Stimulated activated CD4-positive, alpha-beta T cell treated with anti-CD3 and anti-CD28 coated beads, Interleukin-15, amount 100 ng/mL, for 24 hours (primary cell): ENCODE results near the gene AMPD1.

Source experiments
- DNase-seq: peaks from one replicate; pipeline ENCODE4 v3.0.0-alpha.2; 2020

AMPD1 gene

GRCh38 chr1:114696810-114697209 lies 1.5 kb upstream of the AMPD1 start:
- no peak for DNase-seq

GRCh38 chr1:114694540-114695310 lies 621 bp downstream of the AMPD1 start:
- no peak for DNase-seq

GRCh38 chr1:114692947-114693346 lies 2.4 kb downstream of the AMPD1 start:
- no peak for DNase-seq

GRCh38 chr1:114691061-114691460 lies 4.3 kb downstream of the AMPD1 start:
- no peak for DNase-seq

DNA sequence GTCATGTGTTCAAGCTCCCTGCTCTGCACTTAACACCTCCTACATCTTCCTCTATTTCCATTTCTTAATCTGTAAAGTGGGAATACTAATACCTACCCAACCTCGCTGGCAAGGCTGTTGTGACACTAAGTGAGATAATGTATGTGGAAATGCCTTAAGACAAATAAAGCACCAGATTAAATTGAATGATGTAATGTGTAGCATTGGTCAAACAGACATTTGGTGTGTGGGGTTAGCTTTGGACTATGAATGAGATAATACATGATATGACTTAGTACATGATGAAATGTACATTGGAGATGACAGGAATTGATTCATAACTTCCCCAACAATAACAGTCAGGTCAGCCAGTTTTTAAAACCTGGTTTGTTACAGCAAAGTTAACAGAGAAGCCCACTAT lies 5.2 kb downstream of the AMPD1 start:
- no peak for DNase-seq

GRCh38 chr1:114688526-114688925 lies 6.8 kb downstream of the AMPD1 start:
- DNase-seq, result no peak

GRCh38 chr1:114685851-114686250 lies 9.5 kb downstream of the AMPD1 start:
- no peak for DNase-seq

DNA sequence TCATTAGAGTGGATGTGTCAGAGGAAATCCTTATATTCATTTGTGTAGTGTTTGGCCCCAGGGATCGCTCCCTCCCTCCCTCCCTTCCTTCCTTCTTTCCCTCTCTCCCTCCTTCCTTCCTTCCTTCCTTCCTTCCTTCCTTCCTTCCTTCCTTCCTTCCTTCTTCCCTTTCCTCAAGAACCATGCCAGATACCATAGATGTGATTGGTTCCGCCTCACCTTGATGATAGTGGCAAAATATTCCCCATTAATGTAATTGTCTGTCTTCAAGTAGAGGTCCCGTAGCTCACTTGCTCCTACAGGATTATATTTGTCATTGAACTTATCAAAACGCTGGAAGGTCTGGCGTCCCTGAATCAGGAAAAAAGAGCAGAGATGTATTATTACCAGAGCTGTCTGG lies 17.7 kb downstream of the AMPD1 start:
- DNase-seq, result no peak

- DNase-seq, result no peak
Measured at GRCh38 chr1:114676115-114676514, 19.2 kb downstream of the AMPD1 start.

DNA sequence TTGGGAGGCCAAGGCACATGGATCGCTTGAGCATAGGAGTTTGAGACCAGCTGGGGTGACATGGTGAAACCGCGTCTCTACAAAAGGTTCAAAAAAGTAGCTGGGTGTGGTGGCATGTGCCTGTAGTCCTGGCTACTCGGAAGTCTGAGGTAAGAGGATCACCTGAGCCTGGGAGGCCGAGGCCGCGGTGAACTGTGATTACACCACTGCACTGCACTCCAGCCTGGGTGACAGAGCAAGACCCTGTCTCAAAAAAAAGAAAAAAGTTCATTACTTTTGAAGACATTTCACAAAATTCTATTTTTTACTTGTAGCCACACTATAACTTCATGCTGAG lies 23.4 kb downstream of the AMPD1 start:
- DNase-seq, result no peak

GRCh38 chr1:114671011-114671938 lies 24.1 kb downstream of the AMPD1 start:
- no peak for DNase-seq

DNA sequence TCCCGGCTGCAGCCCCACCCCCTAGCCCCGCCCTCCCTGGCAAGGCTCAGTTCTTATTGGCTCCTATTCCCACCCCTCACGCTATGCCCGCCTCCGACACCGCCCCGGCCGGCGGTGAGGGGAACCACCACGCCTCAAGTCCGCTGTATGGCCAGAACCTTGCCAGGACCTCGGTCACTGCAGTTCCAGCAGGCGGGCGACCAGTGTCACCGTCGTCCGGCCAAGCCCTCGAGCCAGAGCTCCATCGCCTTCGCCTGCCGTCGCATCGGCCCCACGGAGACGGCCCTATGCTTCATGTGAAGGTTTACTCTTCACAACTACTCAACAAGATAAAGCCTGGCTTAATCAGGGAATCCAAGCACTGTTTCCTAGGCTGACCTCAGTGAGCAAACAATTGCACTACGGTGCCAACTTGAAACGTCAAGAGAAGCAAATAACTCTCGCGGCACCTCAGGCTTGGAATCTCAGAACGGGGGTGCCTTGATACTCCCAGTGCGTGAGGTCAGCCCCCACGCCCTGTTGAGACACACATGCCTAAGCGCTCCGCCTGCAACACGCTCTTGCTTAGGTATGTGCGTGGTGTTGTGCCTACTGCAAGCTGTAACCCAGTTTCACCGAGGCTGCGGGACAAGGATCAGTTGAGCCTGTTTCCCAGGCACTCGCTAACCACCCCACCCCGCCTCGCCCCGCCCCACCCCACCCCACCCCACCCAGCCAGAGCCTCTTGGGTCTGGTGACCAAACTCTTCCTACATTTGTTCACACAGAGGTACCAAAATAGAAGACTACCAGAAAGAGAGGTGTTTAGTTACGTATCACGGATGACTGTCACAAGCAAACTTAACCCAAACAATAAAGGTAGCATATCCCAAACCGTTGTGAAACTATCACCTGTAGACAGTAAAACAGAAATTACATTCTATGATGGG lies 25.0 kb downstream of the AMPD1 start:
- peak; percentile 93 for DNase-seq

- no peak for DNase-seq
Measured at GRCh38 chr1:114669562-114670082, 25.7 kb downstream of the AMPD1 start, which contains the start of gene DENND2C. Gene DENND2C (minus strand): TSS chr1:114670049. CDS start chr1:114625984, 44,065 bp downstream.

DNA sequence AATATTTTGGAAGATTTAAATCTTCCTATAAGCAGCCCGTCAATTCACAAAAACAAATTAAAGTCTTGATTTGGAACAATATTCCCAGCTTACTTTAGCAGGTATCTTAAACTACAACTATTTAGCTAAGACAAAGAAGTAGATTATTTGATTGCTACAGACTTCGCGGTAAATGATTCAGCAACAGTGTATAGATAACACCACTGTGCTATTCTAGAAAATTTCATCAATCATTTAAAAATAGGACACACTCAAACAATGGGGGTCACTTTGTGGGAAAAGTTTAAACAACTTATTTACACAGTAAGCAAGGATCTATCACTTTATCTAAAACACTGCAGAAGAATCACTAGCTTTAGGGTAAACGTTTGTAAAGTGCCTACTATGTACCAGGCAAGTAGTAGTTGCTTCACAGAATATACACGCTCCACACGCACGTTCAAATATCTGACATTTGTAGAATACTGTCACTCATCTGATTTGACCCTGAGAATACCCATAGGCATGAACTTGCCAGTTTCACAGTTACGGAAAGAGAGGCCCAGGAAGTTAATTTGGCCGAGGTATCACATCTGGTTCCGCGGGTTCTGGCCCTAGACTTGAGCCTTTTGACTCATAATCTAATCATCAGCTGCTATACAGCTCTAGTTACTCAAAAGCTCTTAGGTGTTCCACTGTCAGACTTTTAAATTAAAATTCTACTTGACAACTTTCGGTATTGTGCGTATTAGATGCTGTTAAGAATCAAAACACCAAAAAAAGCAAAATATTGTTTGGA lies 26.4 kb downstream of the AMPD1 start:
- DNase-seq, result peak; percentile 4

- no peak for DNase-seq
Measured at GRCh38 chr1:114668373-114668772, 27.0 kb downstream of the AMPD1 start.

GRCh38 chr1:114666954-114667353 lies 28.4 kb downstream of the AMPD1 start:
- DNase-seq, result no peak

GRCh38 chr1:114660238-114660637 lies 35.1 kb downstream of the AMPD1 start:
- no peak for DNase-seq

DNA sequence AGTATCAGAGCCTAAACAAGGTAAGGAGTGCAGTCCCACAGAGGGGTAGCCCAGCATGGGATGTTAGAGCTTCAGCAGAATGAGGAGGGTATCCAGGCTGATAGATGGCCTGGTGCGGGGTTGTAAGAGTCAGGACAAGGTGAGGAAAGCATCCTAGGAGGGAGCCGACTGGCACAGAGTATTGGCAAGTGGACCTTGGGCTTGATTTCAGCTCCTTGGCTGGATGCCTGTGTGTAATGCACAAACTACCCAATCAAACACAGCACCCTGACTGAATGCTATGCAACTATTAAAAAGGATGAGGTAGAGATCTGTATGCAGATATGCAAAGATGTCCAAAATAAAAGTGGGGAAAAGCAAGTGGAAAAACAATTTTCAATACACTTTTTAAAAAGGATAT lies 43.5 kb downstream of the AMPD1 start:
- DNase-seq, result no peak

GRCh38 chr1:114648503-114648902 lies 46.8 kb downstream of the AMPD1 start:
- DNase-seq, result no peak

DNA sequence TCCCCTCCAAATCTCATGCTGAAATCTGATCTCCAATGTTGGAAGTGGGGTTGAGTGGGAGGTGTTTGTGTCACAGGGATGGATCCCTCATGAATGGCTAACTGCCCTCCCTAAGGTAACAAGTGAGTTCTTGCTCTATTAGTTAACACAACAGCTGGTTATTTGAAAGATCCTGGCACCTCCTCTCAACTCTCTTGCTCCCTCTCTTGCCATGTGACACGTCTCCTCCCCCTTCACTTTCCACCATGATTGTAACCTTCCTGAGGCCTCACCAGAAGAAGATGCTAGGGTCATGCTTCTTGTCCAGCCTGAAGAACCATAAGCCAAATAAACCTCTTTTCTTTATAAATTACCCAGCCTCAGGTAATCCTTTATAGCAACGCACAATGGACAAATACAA lies 54.0 kb downstream of the AMPD1 start:
- no peak for DNase-seq

- DNase-seq, result no peak
Measured at GRCh38 chr1:114638910-114639309, 56.4 kb downstream of the AMPD1 start.

DNA sequence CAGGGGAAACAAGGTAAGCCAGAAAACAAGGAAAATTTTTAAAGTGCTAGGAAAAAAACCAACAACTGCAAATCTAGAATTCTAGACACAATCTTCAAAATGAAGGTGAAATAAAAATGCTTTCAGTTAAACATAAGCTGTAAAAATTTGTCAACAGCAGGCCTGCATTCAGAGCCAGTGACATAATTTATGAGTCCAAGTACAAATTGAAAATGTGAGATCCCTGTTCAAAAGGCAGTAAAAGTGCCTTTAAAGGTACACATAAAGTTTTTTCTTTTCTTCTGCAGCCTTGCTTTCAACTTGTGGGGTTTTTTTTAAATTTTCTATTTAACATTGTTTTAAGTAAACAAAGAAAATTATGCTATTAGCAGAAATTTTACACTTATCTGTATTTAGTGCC lies 62.9 kb downstream of the AMPD1 start:
- no peak for DNase-seq
